B cell (primary cell): ENCODE data around the gene LRP11. TPM values are rescaled to one million over a fixed set of nuclear protein-coding genes. Genes with fewer than 3 reads are reported as not detected.

ENCODE experiments used
- ATAC-seq: fragments of 200-7000 bp; cut with Tn5 transposase; one replicate; pipeline ENCODE4 v1.10.0; 2021; ENCODE audit warnings: low read depth, mild to moderate bottlenecking, moderate number of reproducible peaks, moderate library complexity
- CTCF ChIA-PET: fragments of 350-600 bp; sonication (Branson Sonifier 250); formaldehyde crosslinking; loops from one replicate; lab custom pipeline; 2021; ENCODE audit warnings: antibody characterized with exemption, inconsistent platforms; lab: Charles Lee
- POLR2A ChIA-PET: fragments of 350-600 bp; sonication (Branson Sonifier 250); formaldehyde crosslinking; loops from one replicate; lab custom pipeline; 2021; ENCODE audit warnings: antibody characterized with exemption; lab: Charles Lee
- DNase-seq: peaks from one replicate; pipeline ENCODE4 v3.0.0; 2013
- H2AFZ ChIP-seq: 2 replicates; pipeline ENCODE4 v1.6.1; 2012; ENCODE audit warnings: mild to moderate bottlenecking, low read depth, low read length; ENCODE audit not compliant: insufficient read depth, poor library complexity, severe bottlenecking
- H3K27ac ChIP-seq, 2 donors: 1 replicate in 1 of 2; 2 replicates in 1 of 2; pipeline ENCODE4 v1.5.1; 2012 to 2013; ENCODE audit warnings: low read length in 2 of 2, mild to moderate bottlenecking in 2 of 2, moderate library complexity in 1 of 2
- H3K27me3 ChIP-seq, 4 experiments: fragments of 200-600 bp in 1 of 4; sonication (generic) in 1 of 4; replicated peaks in 1 of 4; 1 replicate in 2 of 4; 2 replicates in 2 of 4; pipeline versions ENCODE4 v1.6.1 to v1.7.0; 2013 to 2016; ENCODE audit warnings: low read length in 3 of 4, mild to moderate bottlenecking in 2 of 4, mixed read lengths in 1 of 4, moderate library complexity in 1 of 4; ENCODE audit not compliant: insufficient read depth in 4 of 4, control insufficient read depth in 3 of 4; ENCODE audit errors: control extremely low read depth in 1 of 4
- H3K36me3 ChIP-seq, 2 experiments: replicated peaks in 1 of 2; 1 replicate in 1 of 2; 2 replicates in 1 of 2; pipeline versions ENCODE4 v1.6.1 to v1.7.1; 2013; ENCODE audit warnings: low read length in 1 of 2; ENCODE audit not compliant: insufficient read depth in 2 of 2, control insufficient read depth in 1 of 2; ENCODE audit errors: control extremely low read depth in 1 of 2, extremely low read depth in 1 of 2
- H3K4me1 ChIP-seq, 2 donors: fragments of 200-600 bp in 1 of 2; sonication (generic) in 1 of 2; 1 replicate in 1 of 2; 2 replicates in 1 of 2; pipeline versions ENCODE4 v1.5.1 to v1.6.1; 2013 to 2017; ENCODE audit warnings: low read length in 2 of 2; ENCODE audit not compliant: control insufficient read depth in 2 of 2, insufficient read depth in 2 of 2
- H3K4me2 ChIP-seq: replicated peaks from 2 replicates; pipeline ENCODE3; 2012; ENCODE audit warnings: mild to moderate bottlenecking, low read depth, low read length; ENCODE audit not compliant: poor library complexity, severe bottlenecking
- H3K4me3 ChIP-seq, 5 experiments: fragments of 200-600 bp in 1 of 5; sonication (generic) in 1 of 5; 1 replicate in 3 of 5; 2 replicates in 2 of 5; pipeline versions ENCODE4 v1.5.1 to v1.7.0; 2011 to 2016; ENCODE audit warnings: low read length in 4 of 5, mild to moderate bottlenecking in 4 of 5, low read depth in 2 of 5, control low read depth in 1 of 5, moderate library complexity in 1 of 5; ENCODE audit not compliant: insufficient read depth in 1 of 5; ENCODE audit errors: control extremely low read depth in 1 of 5, extremely low read depth in 1 of 5
- H3K79me2 ChIP-seq: fragments of 200-600 bp; sonication (generic); one replicate; pipeline ENCODE4 v1.6.0; 2016; ENCODE audit warnings: low read length; ENCODE audit not compliant: control insufficient read depth, insufficient read depth
- H3K9ac ChIP-seq: fragments of 200-600 bp; sonication (generic); 2 replicates; pipeline ENCODE4 v1.6.1; 2017; ENCODE audit warnings: mild to moderate bottlenecking, low read length, moderate library complexity
- H3K9me3 ChIP-seq, 3 donors: one replicate each; pipeline versions ENCODE4 v1.6.1 to v1.7.1; 2013; ENCODE audit warnings: low read length in 2 of 3; ENCODE audit not compliant: control insufficient read depth in 2 of 3, insufficient read depth in 1 of 3; ENCODE audit errors: control extremely low read depth in 1 of 3
- H4K20me1 ChIP-seq: 2 replicates; pipeline ENCODE4 v1.6.0; 2012; ENCODE audit warnings: mild to moderate bottlenecking, low read length; ENCODE audit not compliant: insufficient read depth, control insufficient read depth, poor library complexity, severe bottlenecking
- H3K27ac Mint-ChIP-seq: one replicate; pipeline ENCODE4 v1.8.0; 2021; ENCODE audit warnings: mixed read lengths
- H3K27me3 Mint-ChIP-seq: one replicate; pipeline ENCODE4 v1.8.0; 2021; ENCODE audit warnings: mixed read lengths
- H3K4me1 Mint-ChIP-seq: one replicate; pipeline ENCODE4 v1.8.0; 2021; ENCODE audit warnings: mixed read lengths
- H3K4me3 Mint-ChIP-seq: one replicate; pipeline ENCODE4 v1.8.0; 2021; ENCODE audit warnings: mixed read lengths
- H3K9me3 Mint-ChIP-seq: one replicate; pipeline ENCODE4 v1.8.0; 2022; ENCODE audit warnings: mixed read lengths; ENCODE audit not compliant: insufficient read depth
- EZH2 ChIP-seq: IDR thresholded peaks from 2 replicates; pipeline ENCODE4 v1.6.1; 2012; ENCODE audit warnings: borderline replicate concordance, low read depth, mild to moderate bottlenecking, moderate library complexity, low read length; ENCODE audit not compliant: insufficient read depth, poor library complexity, severe bottlenecking
- WGBS: methylation state at CpG from one replicate; pipeline ENCODE4 v1.1.5; 2013; ENCODE audit warnings: missing lambda C conversion rate; ENCODE audit not compliant: insufficient coverage; 5-methylcytosine and 5-hydroxymethylcytosine counted together
- intact Hi-C: fragments of 100-400 bp; cut with micrococcal nuclease; formaldehyde crosslinking; loops from one replicate; pipeline ENCODE4 v1.10.0; 2022
- polyA plus RNA-seq: library from polyadenylated mRNA; depleted of rRNA; stranded (reverse); fragments of >200 nt; gene quantifications from 2 replicates; pipeline ENCODE4 v1.2.3, GENCODE V29; 2012
- total RNA-seq, 2 donors: library from RNA; stranded (reverse); fragments of 120-200 nt in 1 of 2; gene quantifications; 1 replicate in 1 of 2; 2 replicates in 1 of 2; pipeline versions ENCODE4 v1.2.3 to v1.2.4, GENCODE V29; 2013 to 2022
- TF ChIP-seq, protein P1 (sequence below): fragments of 200-600 bp; IDR thresholded peaks from one replicate; pipeline ENCODE4 v1.8.0; 2022; ENCODE audit warnings: antibody characterized with exemption, mild to moderate bottlenecking

Gene LRP11
- total and polyA plus RNA-seq, 2 donors (not counting 1 experiment from before 2014, with no cell fraction given) = 0.34 to 1.2 TPM

DNA sequence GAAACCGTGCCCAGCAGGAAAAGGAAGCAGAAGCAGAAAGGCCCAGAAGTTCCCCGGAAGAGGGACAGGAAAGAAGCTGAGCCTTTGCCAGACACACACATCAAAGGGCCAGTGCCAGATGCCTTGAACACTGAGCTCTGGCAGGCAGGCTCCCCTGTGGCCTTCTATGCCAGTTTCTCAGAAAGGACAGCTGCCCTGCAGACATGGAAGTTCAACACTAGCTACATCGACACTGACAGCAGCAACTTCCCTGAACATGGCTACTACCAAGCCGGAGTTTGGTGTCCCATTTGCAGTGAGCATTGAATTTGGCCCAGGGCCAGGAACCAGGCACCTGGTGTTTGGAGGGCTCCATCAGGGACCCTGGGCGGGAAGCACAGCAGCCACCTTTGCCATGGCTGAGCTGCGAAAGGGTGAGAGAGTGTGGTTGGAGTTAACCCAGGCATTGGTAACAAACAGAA, 41.8 kb upstream of the LRP11 start:
- ATAC-seq = no peak
- no peak for DNase-seq
- Histone ChIP-seq H3K27me3 (peaks cover 0 to 18% (median under 1%) of the 10 kb centered on the region in 4 experiments), H3K27ac (no peak overlapping the region), H4K20me1 (no peaks in the 10 kb centered on the region), H3K9ac (no peak overlapping the region), H3K36me3 (no peaks in the 10 kb centered on the region), H2AFZ (no peak overlapping the region), H3K9me3 (peaks cover 0 to 24% (median 8%) of the 10 kb centered on the region in 3 donors), H3K4me2 (no peak overlapping the region), H3K4me1 (no peaks in the 10 kb centered on the region), H3K79me2 (no peaks in the 10 kb centered on the region), H3K4me3 (no peak overlapping the region)
- Mint-ChIP-seq H3K4me1 (no peaks in the 10 kb centered on the region), H3K27me3 (peaks cover 19% of the 10 kb centered on the region), H3K9me3 (peaks cover 8% of the 10 kb centered on the region), H3K4me3 (no peak overlapping the region), H3K27ac (no peak overlapping the region)
- intact Hi-C loops = no loop called here
- TF ChIP-seq, protein P1, sequence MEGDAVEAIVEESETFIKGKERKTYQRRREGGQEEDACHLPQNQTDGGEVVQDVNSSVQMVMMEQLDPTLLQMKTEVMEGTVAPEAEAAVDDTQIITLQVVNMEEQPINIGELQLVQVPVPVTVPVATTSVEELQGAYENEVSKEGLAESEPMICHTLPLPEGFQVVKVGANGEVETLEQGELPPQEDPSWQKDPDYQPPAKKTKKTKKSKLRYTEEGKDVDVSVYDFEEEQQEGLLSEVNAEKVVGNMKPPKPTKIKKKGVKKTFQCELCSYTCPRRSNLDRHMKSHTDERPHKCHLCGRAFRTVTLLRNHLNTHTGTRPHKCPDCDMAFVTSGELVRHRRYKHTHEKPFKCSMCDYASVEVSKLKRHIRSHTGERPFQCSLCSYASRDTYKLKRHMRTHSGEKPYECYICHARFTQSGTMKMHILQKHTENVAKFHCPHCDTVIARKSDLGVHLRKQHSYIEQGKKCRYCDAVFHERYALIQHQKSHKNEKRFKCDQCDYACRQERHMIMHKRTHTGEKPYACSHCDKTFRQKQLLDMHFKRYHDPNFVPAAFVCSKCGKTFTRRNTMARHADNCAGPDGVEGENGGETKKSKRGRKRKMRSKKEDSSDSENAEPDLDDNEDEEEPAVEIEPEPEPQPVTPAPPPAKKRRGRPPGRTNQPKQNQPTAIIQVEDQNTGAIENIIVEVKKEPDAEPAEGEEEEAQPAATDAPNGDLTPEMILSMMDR = no peak
- TF ChIP-seq EZH2 = no peak
- POLR2A ChIA-PET = no interaction called here
- 72% methylated on average over 6 of the region's 6 CpGs for WGBS
- CTCF ChIA-PET = interaction anchor here (0.8 kb wide), 1 partner anchor 175 kb away, joined by 3 read pairs; no protein-coding TSS in a partner anchor

DNA sequence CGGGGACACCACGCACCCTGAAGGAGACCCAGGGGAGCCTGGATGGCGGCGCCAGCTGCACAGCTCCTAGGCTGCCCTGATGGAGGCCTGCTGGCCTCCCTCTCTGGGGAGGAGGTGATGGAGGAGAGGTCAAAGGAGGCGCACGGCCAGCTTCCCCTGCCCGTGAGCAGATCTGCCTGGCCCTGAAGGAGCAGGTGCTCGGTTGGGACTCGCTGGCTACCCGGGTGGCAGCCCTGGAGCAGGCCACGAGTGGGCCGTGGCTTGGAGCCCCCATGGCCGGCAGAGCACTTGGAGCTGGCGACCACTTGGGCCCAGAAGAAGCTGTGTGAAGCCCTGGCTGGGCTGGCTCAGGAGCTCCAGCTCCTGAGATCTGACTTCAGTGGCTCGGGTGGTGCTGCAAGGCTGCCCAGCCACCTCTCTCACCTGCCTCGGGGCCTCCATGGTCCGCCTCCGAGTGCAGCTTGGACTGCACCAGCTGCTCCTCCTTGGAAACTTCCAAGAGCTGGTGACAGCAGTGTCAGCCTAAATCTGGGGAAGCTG, 41.3 kb upstream of the LRP11 start:
- no peaks in the 10 kb centered on the region for H3K36me3 ChIP-seq
- H3K4me1 ChIP-seq = no peaks in the 10 kb centered on the region
- ChIA-PET CTCF (interaction anchor here (0.8 to 0.9 kb wide), 2 partner anchors 19 to 175 kb away, joined by 3 read pairs; no protein-coding TSS in a partner anchor), POLR2A (no interaction called here)
- H3K9me3 ChIP-seq = peaks cover 0 to 24% (median 8%) of the 10 kb centered on the region in 3 donors
- H4K20me1 ChIP-seq = no peaks in the 10 kb centered on the region
- no peak overlapping the region for H3K4me2 ChIP-seq
- no peak overlapping the region for H3K27ac Mint-ChIP-seq
- no peak overlapping the region for H3K4me3 Mint-ChIP-seq
- H3K9me3 Mint-ChIP-seq = peaks cover 8% of the 10 kb centered on the region
- H3K4me3 ChIP-seq = no peak overlapping the region
- no peak overlapping the region for H2AFZ ChIP-seq
- peaks cover 0 to 18% (median under 1%) of the 10 kb centered on the region in 4 experiments for H3K27me3 ChIP-seq
- H3K9ac ChIP-seq = no peak overlapping the region
- H3K27me3 Mint-ChIP-seq = peaks cover 15% of the 10 kb centered on the region
- intact Hi-C loops = no loop called here
- DNase-seq (no peak), ATAC-seq (no peak)
- TF ChIP-seq, protein P1 = no peak
- no peak for TF ChIP-seq EZH2
- H3K79me2 ChIP-seq = no peaks in the 10 kb centered on the region
- H3K27ac ChIP-seq = no peak overlapping the region
- no peaks in the 10 kb centered on the region for H3K4me1 Mint-ChIP-seq
- 98% methylated on average over 18 of the region's 18 CpGs for WGBS
